ENCODE data around the gene DIPK1C. TPM values are rescaled to one million over a fixed set of nuclear protein-coding genes. Genes with fewer than 3 reads are reported as not detected.

The DIPK1C gene
- total RNA-seq, 1 donor from 2014 or later = not detected

- H3K36me3 Mint-ChIP-seq (ENCODE audit: low read depth, unreplicated experiment) = no peaks in the 10 kb centered on the region
- no peaks in the 10 kb centered on the region for H3K4me1 ChIP-seq (ENCODE audit: insufficient read depth, low read length)
- H3K4me3 Mint-ChIP-seq (ENCODE audit: unreplicated experiment) = no peak overlapping the region
- H3K79me2 ChIP-seq (ENCODE audit: insufficient read depth, low read length) = no peaks in the 10 kb centered on the region
- H3K27me3 ChIP-seq (ENCODE audit: insufficient read depth, low read length) = no peaks in the 10 kb centered on the region
- no peak for FAIRE-seq
- no peak overlapping the region for H3K27ac ChIP-seq (ENCODE audit: low read depth, low read length)
- no peak overlapping the region for H3K4me2 ChIP-seq (ENCODE audit: low read length)
- H3K4me3 ChIP-seq (ENCODE audit: insufficient read depth, low read depth, low read length) = no peak overlapping the region
- no peak overlapping the region for H3K27ac Mint-ChIP-seq (ENCODE audit: unreplicated experiment)
- no peak overlapping the region for H2AFZ ChIP-seq (ENCODE audit: low read depth, low read length)
- TF ChIP-seq EZH2 (IDR thresholded peaks at IDR 0.05; ENCODE audit: insufficient read depth, low read length) (no peak), CTCF (IDR thresholded peaks at IDR 0.05; ENCODE audit: insufficient read depth, low read depth, low read length) (no peak)
- no peak for DNase-seq (ENCODE audit: low read depth)
- no peaks in the 10 kb centered on the region for H4K20me1 ChIP-seq (ENCODE audit: insufficient read depth, low read length)
- peaks cover 62% of the 10 kb centered on the region for H3K27me3 Mint-ChIP-seq (ENCODE audit: low read depth, unreplicated experiment)
- H3K36me3 ChIP-seq (ENCODE audit: insufficient read depth, low read length) = no peaks in the 10 kb centered on the region
- no peaks in the 10 kb centered on the region for H3K9me3 Mint-ChIP-seq (ENCODE audit: unreplicated experiment)
- no peaks in the 10 kb centered on the region for H3K4me1 Mint-ChIP-seq (ENCODE audit: low read depth, unreplicated experiment)
- H3K9me3 ChIP-seq (ENCODE audit: insufficient read depth, low read depth, low read length) = no peaks in the 10 kb centered on the region
- H3K9ac ChIP-seq (ENCODE audit: low read length) = no peak overlapping the region
These were observed 9.5 kb downstream of the DIPK1C start for GRCh38 chr18:74447404-74448152.

GRCh38 chr18:74446631-74447403 lies 10.3 kb downstream of the DIPK1C start:
- H3K9me3 Mint-ChIP-seq (ENCODE audit: unreplicated experiment) = no peaks in the 10 kb centered on the region
- H3K27ac ChIP-seq (ENCODE audit: low read depth, low read length) = no peak overlapping the region
- FAIRE-seq = no peak
- H3K9me3 ChIP-seq (ENCODE audit: insufficient read depth, low read depth, low read length) = no peaks in the 10 kb centered on the region
- H3K36me3 ChIP-seq (ENCODE audit: insufficient read depth, low read length) = no peaks in the 10 kb centered on the region
- H3K9ac ChIP-seq (ENCODE audit: low read length) = no peak overlapping the region
- no peak overlapping the region for H2AFZ ChIP-seq (ENCODE audit: low read depth, low read length)
- H3K4me1 ChIP-seq (ENCODE audit: insufficient read depth, low read length) = no peaks in the 10 kb centered on the region
- DNase-seq (ENCODE audit: low read depth) = no peak
- no peaks in the 10 kb centered on the region for H3K27me3 ChIP-seq (ENCODE audit: insufficient read depth, low read length)
- no peak overlapping the region for H3K4me2 ChIP-seq (ENCODE audit: low read length)
- TF ChIP-seq CTCF (IDR thresholded peaks at IDR 0.05; ENCODE audit: insufficient read depth, low read depth, low read length) (no peak), EZH2 (IDR thresholded peaks at IDR 0.05; ENCODE audit: insufficient read depth, low read length) (no peak)
- no peaks in the 10 kb centered on the region for H3K79me2 ChIP-seq (ENCODE audit: insufficient read depth, low read length)
- no peaks in the 10 kb centered on the region for H3K36me3 Mint-ChIP-seq (ENCODE audit: low read depth, unreplicated experiment)
- no peak overlapping the region for H3K27ac Mint-ChIP-seq (ENCODE audit: unreplicated experiment)
- no peak overlapping the region for H3K4me3 Mint-ChIP-seq (ENCODE audit: unreplicated experiment)
- no peaks in the 10 kb centered on the region for H4K20me1 ChIP-seq (ENCODE audit: insufficient read depth, low read length)
- peaks cover 63% of the 10 kb centered on the region for H3K27me3 Mint-ChIP-seq (ENCODE audit: low read depth, unreplicated experiment)
- no peaks in the 10 kb centered on the region for H3K4me1 Mint-ChIP-seq (ENCODE audit: low read depth, unreplicated experiment)
- H3K4me3 ChIP-seq (ENCODE audit: insufficient read depth, low read depth, low read length) = no peak overlapping the region

Data from astrocyte (in vitro differentiated cells and primary cell).